AG09319 (cell line): Measurements from ENCODE around the gene PARVG.

Experiments
- DNase-seq: peaks from one replicate; pipeline ENCODE4 v3.0.0-alpha.2; 2010; ENCODE audit warnings: low read depth; ENCODE audit errors: extremely low read depth
- TF ChIP-seq, protein P1 (sequence below): IDR thresholded peaks from 2 replicates; pipeline ENCODE4 v1.5.1; 2011; ENCODE audit warnings: low read depth, mild to moderate bottlenecking, inconsistent platforms, low read length, moderate library complexity

PARVG gene

GRCh38 chr22:44248926-44249325 is 68.2 kb downstream of the PARVG start:
- TF ChIP-seq, protein P1, sequence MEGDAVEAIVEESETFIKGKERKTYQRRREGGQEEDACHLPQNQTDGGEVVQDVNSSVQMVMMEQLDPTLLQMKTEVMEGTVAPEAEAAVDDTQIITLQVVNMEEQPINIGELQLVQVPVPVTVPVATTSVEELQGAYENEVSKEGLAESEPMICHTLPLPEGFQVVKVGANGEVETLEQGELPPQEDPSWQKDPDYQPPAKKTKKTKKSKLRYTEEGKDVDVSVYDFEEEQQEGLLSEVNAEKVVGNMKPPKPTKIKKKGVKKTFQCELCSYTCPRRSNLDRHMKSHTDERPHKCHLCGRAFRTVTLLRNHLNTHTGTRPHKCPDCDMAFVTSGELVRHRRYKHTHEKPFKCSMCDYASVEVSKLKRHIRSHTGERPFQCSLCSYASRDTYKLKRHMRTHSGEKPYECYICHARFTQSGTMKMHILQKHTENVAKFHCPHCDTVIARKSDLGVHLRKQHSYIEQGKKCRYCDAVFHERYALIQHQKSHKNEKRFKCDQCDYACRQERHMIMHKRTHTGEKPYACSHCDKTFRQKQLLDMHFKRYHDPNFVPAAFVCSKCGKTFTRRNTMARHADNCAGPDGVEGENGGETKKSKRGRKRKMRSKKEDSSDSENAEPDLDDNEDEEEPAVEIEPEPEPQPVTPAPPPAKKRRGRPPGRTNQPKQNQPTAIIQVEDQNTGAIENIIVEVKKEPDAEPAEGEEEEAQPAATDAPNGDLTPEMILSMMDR, result no peak
- no peak for DNase-seq

DNA sequence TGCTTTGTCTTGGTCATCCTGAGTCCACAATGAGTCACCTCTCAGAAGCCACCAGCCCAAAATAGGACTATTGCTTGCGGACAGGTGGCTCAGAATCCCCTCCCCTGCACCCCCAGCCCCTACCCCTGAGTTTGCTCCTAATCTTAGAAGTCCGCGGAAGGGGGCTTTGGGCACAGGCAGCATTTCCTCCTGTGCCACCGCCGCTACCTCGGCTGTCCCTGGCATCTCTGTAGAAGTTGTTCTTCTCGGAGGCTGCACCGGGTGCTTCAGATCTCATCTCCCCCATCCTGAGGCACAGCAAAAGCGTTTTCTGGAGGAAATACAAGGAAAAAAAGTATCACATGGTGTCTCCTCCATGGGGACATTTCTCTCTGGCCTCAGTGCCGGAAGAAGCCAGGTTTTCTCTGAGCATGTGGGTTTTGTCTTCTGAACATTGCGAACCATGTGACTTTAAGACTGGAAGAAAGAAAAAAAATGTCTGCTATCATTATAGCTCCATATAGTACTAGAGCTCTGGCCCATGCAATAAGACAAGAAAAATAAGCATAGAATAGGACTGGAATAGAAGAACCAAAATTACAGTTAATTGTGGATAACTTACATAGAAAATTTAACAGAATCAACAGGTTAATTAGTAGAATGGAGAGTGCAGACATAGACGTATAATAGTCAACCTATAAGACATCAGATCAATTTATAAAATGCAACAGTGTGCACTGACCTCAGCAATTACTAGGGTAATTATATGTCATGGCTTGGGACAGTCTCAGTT is 68.8 kb downstream of the PARVG start:
- no peak for DNase-seq
- TF ChIP-seq, protein P1, result no peak

GRCh38 chr22:44254811-44255210 is 74.1 kb downstream of the PARVG start:
- no peak for DNase-seq
- TF ChIP-seq, protein P1, result no peak

- no peak for DNase-seq
- TF ChIP-seq, protein P1, result no peak
These were observed 75.4 kb downstream of the PARVG start for GRCh38 chr22:44256085-44256484.

DNA sequence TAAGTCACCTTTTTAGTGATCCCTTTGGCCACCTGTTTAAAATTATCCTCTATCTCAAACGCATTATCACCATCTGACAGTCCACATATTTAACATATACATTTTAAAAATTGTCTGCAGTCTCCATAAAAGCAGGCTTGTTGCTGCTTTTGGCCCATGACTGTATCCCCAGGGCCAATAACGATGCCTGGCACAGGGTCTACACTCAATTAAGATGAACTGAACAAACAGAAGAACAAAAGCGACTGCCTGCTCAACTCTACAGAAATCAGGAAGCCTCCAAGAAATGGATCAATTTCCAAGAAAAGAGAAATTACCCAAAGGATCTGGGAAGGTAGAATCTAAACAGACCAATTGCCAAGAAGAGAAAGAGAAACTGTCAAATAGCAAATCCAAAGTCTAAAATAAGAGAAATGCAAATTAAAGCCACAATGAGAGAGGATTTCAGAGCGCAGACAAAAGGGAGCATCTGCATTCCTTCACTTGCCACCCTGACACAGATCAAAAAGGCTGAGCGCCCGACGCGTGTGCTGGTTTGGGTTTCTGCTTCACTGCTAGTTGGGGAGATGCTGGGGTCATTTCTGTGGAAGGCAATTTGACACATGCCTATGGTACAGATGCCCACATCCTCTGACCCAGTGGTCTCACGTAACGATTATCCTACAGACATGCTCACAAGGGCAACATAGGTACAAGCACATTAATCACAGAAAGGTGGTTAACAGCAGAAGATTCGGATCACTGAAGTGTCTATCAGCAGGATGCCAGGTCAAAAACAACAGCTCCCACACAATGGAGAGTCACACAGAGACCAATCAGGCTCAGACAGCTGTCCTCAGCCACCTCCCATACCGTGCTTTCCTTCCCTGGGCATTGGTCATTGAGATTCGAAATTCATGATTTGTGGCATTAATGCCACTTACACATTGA is 76.1 kb downstream of the PARVG start:
- TF ChIP-seq, protein P1, result no peak
- no peak for DNase-seq
